ENCODE measurements around the gene B3GAT1. TPM values are rescaled to one million over a fixed set of nuclear protein-coding genes. Genes with fewer than 3 reads are reported as not detected.

B3GAT1 gene
- polyA plus RNA-seq, 3 donors: not detected

GRCh38 chr11:134443246-134443645 lies 31.2 kb upstream of the B3GAT1 start:
- 83% methylated on average over 2 of the region's 6 CpGs for WGBS (ENCODE audit: insufficient coverage)
- H3K36me3 Mint-ChIP-seq: no peaks in the 10 kb centered on the region
- H3K4me3 ChIP-seq (replicated peaks in 1 of 3; ENCODE audit: low read depth in 2 of 3, low read length in 3 of 3): no peak overlapping the region

GRCh38 chr11:134442246-134442645 lies 30.2 kb upstream of the B3GAT1 start:
- Mint-ChIP-seq H3K4me1 (no peaks in the 10 kb centered on the region), H3K27ac (no peak overlapping the region), H3K9me3 (peaks cover 0 to 9% (median 6%) of the 10 kb centered on the region in 7 donors), H3K4me3 (no peak overlapping the region), H3K27me3 (ENCODE audit: low read depth in 3 of 3) (peaks cover 2 to 15% (median 7%) of the 10 kb centered on the region in 3 donors), H3K36me3 (no peaks in the 10 kb centered on the region)
- H3K9ac ChIP-seq (ENCODE audit: insufficient read depth, low read length, poor library complexity, severe bottlenecking): no peak overlapping the region
- no peak overlapping the region for H3K4me3 ChIP-seq (replicated peaks in 1 of 3; ENCODE audit: low read depth in 2 of 3, low read length in 3 of 3)
- no peaks in the 10 kb centered on the region for H3K27me3 ChIP-seq (ENCODE audit: control insufficient read depth in 2 of 2, insufficient read depth in 2 of 2, low read length in 2 of 2)
- WGBS (ENCODE audit: insufficient coverage): 94% methylated on average over 10 of the region's 10 CpGs
- no peak overlapping the region for H2AFZ ChIP-seq (ENCODE audit: insufficient read depth, low read depth, low read length, poor library complexity, severe bottlenecking)
- DNase-seq: no peak
- H3K79me2 ChIP-seq (ENCODE audit: insufficient read depth, low read length): no peaks in the 10 kb centered on the region
- H3K4me1 ChIP-seq (ENCODE audit: control insufficient read depth in 1 of 2, insufficient read depth in 2 of 2, low read length in 2 of 2): no peaks in the 10 kb centered on the region
- no peak overlapping the region for H3K27ac ChIP-seq (ENCODE audit: low read depth in 1 of 2, low read length in 2 of 2)
- no peaks in the 10 kb centered on the region for H3K9me3 ChIP-seq (replicated peaks in 1 of 2; ENCODE audit: control insufficient read depth in 1 of 2, insufficient read depth in 1 of 2, low read length in 2 of 2)
- intact Hi-C loops (cut with micrococcal nuclease): no loop called here
- H3K4me2 ChIP-seq (replicated peaks; ENCODE audit: extremely low read depth, low read length, poor library complexity, severe bottlenecking): no peak overlapping the region
- TF ChIP-seq CTCF (IDR thresholded peaks at IDR 0.05): no peak
- no peaks in the 10 kb centered on the region for H4K20me1 ChIP-seq (ENCODE audit: insufficient read depth, low read length)
- H3K36me3 ChIP-seq (replicated peaks in 1 of 2; ENCODE audit: control insufficient read depth in 1 of 2, insufficient read depth in 2 of 2, low read length in 2 of 2): no peaks in the 10 kb centered on the region

More at GRCh38 chr11:134443246-134443645, 31.2 kb upstream of the B3GAT1 start:
- Histone ChIP-seq H3K27me3 (ENCODE audit: control insufficient read depth in 2 of 2, insufficient read depth in 2 of 2, low read length in 2 of 2) (no peaks in the 10 kb centered on the region), H3K27ac (ENCODE audit: low read depth in 1 of 2, low read length in 2 of 2) (no peak overlapping the region), H3K79me2 (ENCODE audit: insufficient read depth, low read length) (no peaks in the 10 kb centered on the region), H3K36me3 (replicated peaks in 1 of 2; ENCODE audit: control insufficient read depth in 1 of 2, insufficient read depth in 2 of 2, low read length in 2 of 2) (no peaks in the 10 kb centered on the region), H3K4me2 (replicated peaks; ENCODE audit: extremely low read depth, low read length, poor library complexity, severe bottlenecking) (no peak overlapping the region), H3K9me3 (replicated peaks in 1 of 2; ENCODE audit: control insufficient read depth in 1 of 2, insufficient read depth in 1 of 2, low read length in 2 of 2) (no peaks in the 10 kb centered on the region), H3K4me1 (ENCODE audit: control insufficient read depth in 1 of 2, insufficient read depth in 2 of 2, low read length in 2 of 2) (no peaks in the 10 kb centered on the region), H2AFZ (ENCODE audit: insufficient read depth, low read depth, low read length, poor library complexity, severe bottlenecking) (no peak overlapping the region), H3K9ac (ENCODE audit: insufficient read depth, low read length, poor library complexity, severe bottlenecking) (no peak overlapping the region), H4K20me1 (ENCODE audit: insufficient read depth, low read length) (no peaks in the 10 kb centered on the region)
- TF ChIP-seq CTCF (IDR thresholded peaks at IDR 0.05): no peak
- Mint-ChIP-seq H3K27ac (no peak overlapping the region), H3K9me3 (peaks cover 0 to 8% (median 6%) of the 10 kb centered on the region in 7 donors), H3K27me3 (ENCODE audit: low read depth in 3 of 3) (peaks cover 2 to 14% (median 5%) of the 10 kb centered on the region in 3 donors), H3K4me1 (no peaks in the 10 kb centered on the region), H3K4me3 (no peak overlapping the region)
- intact Hi-C loops (cut with micrococcal nuclease): no loop called here
- DNase-seq: no peak

Data from CD14-positive monocyte (primary cell).